Kidney glomerular epithelial cell (primary cell): ENCODE results near the gene SLC35A2.

ENCODE experiments used
- DNase-seq: peaks from one replicate; lab custom pipeline; 2025; lab: John Stamatoyannopoulos, UW

Gene SLC35A2

DNA sequence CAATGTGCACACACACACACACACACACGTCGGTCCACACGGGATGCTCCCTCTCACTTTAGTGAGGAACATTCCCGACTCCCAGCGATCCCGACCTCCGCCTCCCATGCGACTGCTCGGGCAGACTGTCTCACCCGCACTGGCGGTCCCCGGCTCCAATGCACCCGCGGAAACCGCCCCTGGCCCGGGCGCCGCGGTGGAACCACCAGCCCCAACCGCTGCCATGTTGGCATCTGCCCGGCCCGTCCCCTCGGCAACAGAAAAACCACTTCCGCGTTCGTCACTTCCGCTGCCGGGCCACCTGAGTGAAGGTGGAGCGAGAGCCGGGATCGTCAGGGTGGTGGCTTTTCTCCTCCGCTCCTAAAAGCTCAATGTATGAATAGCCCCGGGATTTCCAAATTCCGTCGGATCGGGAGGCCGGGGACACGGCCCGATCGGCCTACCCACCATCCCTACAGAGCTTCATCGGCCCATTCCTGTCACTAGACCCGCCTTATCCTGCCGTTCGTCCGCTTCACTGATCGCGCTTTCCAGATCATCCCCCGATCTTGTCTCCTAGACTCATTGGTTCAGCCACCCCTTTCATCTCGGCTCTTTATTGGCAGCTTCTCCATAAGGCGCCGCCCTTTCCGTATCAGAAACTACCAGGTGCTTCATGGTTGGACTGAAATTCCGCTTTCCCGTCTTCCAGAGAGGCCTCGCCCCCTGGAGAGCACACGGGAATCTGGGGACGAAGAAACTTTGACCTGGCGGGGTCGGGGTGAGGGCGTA lies at the start of gene SLC35A2:
SLC35A2 (minus strand) TSS at position 235 of the 771 bp plus-strand sequence; CDS start at position 225, 10 bp downstream.
- peak; percentile 75 for DNase-seq

DNA sequence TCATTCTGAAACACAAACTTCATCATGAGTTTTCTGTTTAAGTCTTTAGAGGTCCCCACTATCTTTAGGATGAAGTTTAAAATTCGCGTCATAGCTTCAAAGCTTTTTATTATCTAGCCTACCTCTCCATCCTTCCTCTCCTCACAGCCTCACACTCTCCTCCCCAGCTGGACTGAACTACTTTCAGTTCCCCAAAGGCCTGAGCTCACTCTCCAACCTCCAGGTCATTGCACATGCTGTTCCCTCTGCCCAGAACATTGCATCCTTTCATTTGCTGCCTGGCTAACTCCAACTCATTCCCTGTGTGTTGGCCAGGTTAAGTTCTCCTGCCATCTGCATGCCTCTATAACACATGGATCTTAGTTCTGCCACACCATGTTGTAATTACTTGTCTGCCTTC lies 48.8 kb upstream of the SLC35A2 start:
- DNase-seq, result no peak

DNA sequence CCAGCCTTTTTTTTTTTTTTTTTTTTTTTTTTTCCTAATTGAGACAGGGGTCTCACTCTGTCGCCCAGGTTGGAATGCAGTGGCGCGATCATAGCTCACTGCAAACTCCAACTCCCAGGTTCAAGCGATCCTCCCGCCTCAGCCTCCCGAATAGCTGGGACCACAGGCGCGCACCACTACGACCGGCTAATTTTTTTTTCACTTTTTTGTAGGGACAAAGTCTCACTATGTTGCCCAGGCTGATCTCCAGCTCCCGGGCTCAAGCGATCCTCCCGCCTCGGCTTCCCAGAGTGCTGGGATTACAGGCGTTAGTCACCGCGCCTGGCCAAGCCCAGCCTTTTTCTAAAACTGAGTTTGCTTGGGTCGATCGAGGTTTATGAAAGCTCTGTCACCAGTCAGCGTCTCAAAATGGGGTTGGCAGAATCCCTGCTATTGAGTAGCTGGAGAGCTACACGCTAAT lies 47.2 kb upstream of the SLC35A2 start:
- DNase-seq, result peak; percentile 6

DNA sequence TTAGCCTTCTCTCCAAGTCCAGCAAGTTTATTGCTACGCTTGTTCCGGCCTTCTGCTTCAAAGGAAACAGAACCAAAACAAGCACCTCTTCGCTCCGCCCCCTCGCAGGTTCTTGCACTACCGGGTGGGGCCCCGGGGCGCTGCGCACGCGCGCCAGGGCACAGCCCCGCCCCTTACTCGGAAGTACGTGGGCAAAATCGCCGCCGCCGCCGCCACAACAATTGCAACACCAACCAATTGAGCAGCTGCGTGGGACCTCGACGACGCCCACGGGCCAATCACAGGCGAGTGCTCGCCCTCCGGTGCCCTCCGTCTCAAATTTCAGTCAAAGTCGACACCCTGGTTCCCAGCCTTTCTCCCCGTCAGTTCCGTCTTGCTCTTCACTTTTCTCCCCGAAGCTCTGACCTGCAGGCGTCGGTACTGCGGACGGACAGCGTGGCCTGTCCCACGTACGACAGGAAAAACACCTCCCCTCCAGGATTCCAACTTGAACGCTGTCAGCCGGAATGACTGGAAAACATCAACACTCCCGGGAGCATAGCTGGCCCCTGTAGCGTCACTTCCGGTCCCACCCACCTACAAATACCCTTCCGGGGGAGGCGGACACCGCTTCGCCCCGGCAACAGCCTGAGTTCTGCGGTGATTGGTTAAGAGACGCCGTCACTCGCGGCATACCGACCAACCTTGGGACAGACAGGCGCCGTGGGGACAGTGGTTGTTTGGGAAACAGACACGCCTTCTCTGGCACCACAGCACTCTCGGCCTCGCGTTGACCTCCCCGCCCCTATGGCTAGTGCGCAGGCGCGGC lies 46.6 kb upstream of the SLC35A2 start:
- DNase-seq, result peak; percentile 88

DNA sequence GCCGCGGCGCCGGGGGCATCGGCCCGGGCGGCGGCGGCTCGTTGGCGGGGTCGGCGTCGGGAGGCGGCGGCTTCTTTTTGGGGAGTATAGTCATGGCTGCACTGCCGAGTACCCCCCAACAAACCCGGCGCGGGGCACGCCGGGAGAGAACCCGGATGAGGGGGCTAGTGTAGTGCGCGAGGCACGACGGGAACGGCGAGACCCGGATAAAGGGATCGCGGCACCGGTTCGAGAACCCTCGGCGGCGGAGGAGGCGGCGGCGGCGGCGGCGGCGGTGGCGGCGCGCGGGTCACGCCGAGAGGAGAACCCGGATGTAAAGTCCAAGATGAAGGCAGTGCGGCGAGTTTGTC lies 46.0 kb upstream of the SLC35A2 start, which contains the start of gene OTUD5:
OTUD5 (minus strand) TSS at position 131 of the 350 bp plus-strand sequence; CDS start at position 94, 37 bp downstream.
- peak; percentile 25 for DNase-seq

DNA sequence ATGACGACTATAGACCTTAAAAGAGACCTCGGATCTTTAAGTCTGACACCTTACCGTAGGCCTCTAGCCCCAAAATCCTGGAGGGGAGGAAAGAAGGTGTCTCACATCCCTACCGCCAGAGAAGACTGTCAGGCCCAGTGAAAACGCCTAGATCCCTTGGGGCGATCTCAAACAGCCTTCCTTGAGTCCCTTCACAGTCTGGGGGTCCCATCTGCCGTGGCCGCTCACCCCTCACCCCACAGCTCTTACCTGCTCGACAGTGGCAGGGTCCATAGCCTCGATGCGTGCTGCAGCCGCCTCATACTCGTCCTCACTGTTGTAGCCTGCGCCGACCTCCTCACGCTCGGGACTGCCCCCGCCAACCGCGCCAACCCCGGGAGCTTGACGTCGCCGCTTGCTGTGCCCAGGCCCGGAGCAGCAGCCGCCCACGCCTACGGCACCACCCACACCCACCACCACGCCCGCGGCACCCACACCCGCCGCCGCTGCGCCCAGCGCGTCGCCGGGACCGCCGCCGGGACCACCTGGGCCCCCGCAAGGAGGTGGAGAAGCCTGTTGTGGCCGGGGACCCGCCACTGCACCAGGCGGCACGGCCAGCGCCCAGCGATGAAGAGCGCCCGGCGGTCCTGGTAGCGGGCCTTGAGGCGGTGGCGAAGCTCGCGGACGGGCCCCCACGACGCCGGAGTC lies 45.4 kb upstream of the SLC35A2 start:
- DNase-seq, result no peak

DNA sequence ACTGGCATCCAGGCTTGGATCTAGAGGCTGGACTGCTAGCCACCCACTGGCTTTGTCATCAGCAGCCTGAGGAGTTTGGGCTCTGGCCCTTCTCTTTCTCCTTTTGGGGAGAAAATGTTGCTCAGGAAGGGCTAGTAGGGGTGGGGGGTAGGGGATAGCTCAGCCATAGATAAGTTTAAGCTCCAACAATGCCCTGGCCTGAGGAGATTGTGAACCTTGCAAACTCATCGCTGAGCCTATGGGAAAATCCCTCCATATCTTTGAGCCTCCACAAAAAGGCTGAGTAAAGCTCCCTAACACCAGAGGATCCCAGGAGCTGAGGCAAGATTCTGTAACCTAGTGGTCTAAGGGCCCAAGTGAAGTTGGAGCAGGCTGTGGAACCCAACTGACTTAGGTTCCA lies 37.1 kb upstream of the SLC35A2 start:
- DNase-seq, result no peak

DNA sequence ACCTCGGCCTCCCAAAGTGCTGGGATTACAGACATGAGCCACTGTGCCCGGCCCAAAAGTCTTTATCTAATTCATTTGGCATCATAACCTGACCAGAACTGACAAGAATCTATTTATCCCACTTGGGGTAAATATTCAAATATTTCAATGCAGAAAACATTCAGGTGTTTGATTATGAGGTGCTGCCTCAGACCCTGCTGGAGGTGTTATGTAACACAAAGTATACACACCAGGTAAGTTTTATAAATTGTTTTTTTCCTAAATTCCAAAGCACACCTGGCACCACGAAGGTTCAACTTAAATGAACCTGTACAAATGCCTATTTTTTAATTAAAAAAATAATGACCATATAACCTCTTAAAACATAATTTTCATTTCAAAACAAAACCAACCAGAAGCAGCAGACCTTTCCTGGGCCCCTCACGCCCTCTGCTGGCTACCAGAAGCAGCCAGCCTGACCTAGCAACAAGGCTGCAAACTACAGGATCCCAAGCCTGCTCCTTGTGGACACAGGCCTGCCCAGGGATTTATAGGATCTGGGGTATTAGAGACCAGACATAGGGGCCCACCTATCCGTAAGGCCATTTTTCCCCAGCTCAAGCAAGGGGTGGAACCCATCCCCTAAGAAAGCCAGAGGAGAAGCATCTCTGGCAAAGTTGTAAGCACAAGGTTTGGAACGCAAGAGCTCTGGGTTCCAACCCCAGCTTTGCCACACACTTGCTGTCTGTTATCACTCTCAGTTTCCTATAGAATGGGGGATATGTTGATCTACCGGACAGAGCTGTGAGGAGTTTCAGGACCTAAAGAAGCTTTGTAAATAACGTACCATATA lies 34.3 kb upstream of the SLC35A2 start:
- DNase-seq, result peak; percentile 22

DNA sequence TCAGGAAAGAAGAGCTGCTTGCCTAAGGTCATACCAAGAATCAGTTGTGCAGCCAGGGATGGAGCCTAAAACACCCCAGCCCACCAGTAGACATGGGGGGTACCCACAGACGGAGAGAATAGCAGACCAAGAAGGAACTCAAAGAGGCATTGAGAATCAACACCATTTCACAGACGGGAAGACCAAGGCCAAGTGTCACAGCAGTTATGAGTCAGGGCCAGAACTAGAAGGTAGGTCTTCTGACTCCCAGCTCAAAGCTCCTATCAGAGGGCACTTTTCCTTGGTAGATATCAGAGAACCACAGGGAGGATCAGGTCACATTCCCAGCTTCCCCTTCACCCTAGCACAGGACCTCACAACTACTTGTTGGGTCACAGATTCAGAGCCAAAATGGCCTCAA lies 31.4 kb upstream of the SLC35A2 start:
- no peak for DNase-seq

DNA sequence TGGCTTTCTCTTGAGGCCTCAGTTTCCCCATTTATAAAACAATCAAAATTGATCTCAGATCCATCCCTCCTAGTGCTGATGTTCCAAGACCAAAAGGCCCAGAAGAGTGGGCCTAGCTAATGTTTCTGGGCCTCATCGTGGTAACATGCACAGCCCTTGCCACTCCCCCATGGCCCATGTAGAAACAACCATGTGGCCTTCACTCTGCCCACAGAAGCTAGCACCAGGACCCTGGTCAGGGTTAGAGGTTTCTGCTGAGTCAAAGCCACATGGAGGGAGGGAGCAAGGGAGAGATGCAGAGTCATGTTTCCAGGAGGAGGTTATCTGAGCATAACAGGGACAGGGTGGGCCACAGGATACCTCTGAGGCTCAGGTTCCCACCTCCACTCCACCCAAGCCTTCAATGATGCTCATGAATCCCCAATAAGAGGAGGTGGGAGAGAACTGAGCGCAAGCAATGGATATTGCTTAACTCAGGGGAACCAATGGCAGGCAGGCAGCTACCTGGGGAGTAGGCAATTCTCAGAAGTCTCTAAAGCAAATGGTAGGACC lies 29.0 kb upstream of the SLC35A2 start:
- no peak for DNase-seq

DNA sequence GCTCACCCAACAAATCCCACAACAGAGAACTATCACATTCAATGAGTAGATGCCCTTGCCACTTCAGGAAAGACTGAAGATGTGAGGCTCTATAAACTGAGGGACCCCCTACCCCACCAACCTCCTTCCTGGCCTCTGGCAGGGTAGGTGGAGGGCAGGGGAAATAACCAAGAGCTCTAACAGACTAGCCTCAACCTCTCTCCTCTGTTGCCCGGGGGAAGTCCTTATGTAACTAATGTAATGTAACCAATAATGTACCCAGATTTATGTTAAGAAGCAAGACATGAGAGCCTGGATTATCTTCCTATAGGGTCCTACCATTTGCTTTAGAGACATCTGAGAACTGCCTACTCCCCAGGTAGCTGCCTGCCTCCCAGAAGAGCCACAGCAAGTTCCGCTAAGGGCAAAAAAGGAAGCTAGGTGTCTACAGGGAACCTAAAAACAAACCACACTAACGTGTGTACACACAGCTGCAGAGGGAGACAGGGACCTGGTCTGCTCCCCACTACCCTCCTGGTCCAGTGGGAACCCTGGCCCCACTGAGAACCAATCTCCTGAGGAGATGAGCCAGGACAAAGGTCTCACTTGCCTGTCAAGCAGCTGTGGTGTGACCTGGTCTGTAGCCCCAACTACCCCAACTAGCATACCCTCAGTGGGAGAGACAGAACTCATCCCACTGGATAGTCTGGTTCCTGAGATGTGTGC lies 28.2 kb upstream of the SLC35A2 start:
- no peak for DNase-seq

DNA sequence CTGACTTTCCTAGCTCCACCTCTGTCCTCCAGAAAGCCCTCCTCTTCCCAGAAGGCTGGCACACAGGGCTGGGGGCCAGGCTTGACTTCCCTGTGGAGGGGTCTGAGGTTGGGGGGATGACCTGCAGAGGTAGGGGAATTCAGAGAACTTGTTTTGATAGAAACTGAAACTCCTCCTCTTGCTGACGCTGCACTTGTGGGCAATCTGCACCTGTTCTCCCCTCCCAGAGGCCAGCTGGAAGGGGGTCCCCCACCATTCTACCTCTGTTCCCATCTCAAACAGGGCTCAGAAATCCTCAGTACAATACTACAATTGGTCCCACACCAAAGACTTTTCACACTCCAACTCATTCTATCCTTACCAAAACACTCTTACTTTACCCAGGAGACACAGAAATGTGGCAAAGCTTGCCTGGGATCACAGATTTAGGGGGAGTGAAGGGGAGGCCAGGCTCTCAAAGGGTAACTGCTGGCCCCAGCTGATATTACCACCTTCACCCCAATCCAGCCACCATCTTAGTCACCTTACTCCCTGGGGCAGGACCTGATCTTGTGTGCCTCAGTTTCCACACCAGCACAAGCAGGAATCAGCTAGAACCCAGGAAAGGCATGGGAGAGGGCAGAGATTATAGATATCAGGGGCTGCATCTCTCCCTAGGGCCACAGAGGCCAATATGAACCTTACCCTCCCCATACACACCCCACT lies 27.4 kb upstream of the SLC35A2 start:
- DNase-seq, result no peak

DNA sequence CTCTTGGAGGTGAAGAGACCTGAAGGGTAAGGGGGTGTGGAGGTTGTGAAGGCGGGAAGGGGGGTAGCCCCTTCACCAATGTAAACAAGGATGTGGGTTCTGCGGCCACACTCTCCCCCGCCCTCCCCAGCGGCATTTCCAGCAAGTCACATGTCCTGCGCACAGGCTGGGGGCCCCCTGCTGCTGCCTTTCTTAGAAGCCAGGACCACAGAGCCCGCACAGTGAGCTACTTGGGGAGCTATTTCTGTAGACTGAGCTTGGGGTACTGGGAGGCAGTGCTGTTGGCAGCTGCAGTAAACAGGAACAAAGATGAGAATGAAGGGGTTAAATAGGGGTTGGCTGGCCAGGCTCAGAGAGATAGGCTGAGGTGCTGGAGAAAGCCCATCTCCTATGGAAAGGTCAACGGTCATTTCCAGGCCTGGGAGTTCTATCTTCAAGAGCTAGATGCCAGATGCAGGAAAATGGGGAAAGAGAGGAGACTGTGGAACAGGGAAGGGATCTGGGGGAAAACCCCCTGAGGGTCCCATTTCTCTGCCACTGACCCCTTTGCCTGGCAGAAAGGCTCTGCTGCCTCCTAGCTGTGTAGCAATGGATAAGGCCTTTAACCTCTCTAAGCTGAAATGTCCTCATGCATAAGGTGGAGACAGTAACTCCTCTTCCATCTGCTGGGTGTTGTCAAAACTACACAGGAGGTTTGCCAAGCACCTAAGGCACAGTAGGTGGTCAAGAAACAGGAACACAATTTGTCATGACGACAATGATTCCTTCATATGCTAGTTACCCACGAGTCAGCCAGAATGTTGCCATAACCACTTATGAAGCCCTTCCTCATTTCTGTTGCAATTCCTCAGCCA lies 25.8 kb upstream of the SLC35A2 start:
- DNase-seq, result no peak

DNA sequence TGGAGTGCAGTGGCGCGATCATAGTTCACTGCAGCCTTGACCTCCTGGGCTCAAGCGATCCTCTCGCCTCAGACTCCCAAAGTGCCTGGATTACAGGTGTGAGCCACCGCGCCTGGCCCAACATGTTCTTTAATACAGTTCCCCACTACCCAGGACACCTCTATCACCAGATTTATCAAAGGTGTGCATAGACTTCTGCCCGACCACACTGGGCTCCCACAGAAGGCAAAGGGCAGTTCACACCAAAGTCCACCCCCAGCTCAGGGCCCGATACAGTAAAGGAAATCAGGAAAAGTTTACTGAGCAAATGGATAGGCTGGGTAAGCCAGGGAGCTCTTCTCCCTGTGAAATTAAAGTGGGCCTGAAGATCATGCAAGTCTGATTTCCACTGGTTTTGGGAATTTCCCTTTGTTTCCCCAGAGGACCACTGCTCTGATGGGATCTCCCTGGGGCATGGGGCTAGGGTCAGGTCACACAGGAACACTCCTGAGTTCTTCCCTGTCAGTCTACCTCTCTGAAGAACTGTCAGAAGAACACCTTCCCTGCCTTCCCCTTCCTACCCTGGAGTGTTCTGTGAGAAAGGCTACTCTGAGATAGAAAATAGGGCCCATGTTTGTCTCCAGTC lies 25.1 kb upstream of the SLC35A2 start:
- no peak for DNase-seq

DNA sequence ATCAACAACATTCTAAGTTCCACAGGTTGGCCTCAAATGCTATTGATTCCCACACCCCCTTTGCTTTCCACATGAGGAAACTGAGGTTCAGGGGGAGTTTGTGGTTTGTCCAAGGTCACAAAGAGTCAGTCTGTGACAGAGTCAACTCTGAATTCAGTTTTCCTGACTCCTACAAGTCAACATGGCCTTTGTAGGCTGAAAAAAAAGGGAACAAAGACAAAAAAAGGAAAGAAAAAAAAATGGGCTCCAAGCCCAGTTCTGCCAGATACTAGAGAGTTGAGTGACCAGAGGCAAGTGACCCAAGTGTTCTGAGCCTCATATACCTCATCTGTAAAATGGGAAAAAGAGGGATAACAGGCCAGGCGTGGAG lies 23.8 kb upstream of the SLC35A2 start:
- DNase-seq, result no peak

DNA sequence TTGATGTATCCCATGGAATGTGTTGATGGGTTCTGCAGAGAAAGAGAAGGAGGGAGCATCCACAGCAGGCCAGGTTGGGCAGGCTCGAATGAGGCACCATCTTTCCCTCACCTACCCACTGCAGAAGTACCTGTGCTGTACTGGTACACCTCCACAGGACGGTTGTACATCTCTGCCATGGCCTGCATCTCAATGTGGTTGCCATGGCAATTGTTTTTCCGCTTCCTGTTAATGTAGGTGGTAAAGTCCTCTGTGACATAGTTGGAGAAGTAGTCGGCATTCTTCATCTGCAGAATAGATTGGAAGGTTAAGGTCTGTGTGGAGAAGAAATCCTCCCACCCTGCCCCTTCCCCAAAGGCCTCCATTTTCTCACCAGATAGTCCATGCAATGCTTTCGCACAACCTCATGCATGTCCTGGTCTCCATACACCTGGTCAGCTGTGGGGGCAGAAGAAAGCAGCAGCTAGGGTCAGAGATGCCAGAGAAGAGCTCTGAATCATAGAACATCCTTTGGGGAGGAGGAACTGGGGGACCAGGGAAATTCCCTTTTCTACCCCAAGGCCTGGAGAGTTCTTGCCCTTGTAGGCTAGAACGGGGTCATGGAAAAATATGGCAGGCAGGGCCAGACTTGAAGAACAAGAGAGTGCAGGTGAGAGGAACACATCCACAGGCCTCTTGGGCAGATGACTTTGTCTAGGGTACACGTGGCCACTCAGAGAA lies 23.3 kb upstream of the SLC35A2 start:
- DNase-seq, result no peak

DNA sequence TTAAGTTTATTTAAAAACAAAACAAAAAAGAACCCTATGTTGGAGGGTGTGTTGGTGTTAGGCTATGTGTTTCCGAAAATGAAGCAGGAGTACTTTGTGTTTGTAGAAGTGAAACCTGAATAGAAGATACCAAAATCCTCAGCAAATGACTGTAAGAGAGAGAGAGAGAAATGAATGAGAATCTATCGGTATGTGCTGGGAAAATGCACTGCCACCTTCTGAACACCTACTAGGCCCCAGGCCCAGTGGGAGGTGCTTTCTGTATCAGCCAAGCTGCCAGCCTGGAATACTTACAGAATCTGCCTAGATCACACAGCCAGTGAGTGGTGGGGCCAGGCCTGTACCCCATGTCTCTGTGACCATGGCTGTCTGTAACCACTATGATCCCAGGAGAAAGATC lies 22.3 kb upstream of the SLC35A2 start:
- DNase-seq, result no peak

DNA sequence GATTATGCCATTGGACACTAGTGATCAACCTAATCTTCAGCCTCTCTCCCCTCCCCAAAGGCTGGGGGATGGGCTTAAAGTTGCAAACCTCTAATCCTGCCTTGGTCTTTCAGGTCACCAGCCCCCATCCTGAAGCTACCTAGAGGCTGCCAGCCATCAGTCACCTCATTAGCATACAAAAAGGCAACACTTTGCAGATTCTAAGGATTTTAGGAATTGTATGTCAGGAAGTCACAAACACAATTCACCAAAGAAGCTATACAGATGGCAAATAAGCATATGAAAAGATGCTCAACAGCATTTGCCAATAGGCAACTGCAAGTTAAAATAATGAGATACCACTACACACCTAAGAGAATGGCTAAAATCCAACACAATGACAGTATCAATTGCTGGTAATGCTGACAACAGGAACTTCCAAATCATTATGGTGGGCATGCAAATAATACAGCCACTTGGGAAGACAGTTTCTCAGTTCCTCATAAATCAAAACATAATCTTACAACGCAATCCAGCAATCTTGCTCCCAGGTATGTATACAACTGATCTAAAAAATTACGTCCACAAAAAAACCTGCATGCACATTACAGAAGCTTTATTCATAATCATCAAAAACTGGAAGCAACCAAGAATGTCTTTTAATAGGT lies 16.4 kb upstream of the SLC35A2 start:
- no peak for DNase-seq
